Measurements from ENCODE around the gene RER1.

The RER1 gene

GRCh38 chr1:2407166-2407990 is 15.7 kb downstream of the RER1 start:
- DNase-seq (ENCODE audit: low read depth in 2 of 2), result no peak

- no peak for DNase-seq (ENCODE audit: low read depth in 2 of 2)
Measured at GRCh38 chr1:2407991-2408275, 16.3 kb downstream of the RER1 start.

GRCh38 chr1:2408456-2408855 is 16.8 kb downstream of the RER1 start:
- no peak for DNase-seq (ENCODE audit: low read depth in 2 of 2)

GRCh38 chr1:2408859-2409276 is 17.2 kb downstream of the RER1 start:
- no peak for DNase-seq (ENCODE audit: low read depth in 2 of 2)

- DNase-seq (ENCODE audit: low read depth in 2 of 2), result no peak
Measured at GRCh38 chr1:2409745-2410144, 18.1 kb downstream of the RER1 start.

- no peak for DNase-seq (ENCODE audit: low read depth in 2 of 2)
Measured at GRCh38 chr1:2411801-2412394, 20.3 kb downstream of the RER1 start.

GRCh38 chr1:2412395-2412772 is 20.7 kb downstream of the RER1 start, which contains the start of gene PEX10:
Gene PEX10 (minus strand): TSS chr1:2412564. CDS start chr1:2412502, 62 bp downstream.
- DNase-seq (ENCODE audit: low read depth in 2 of 2), result peak; percentile 98 to 99

- no peak for DNase-seq (ENCODE audit: low read depth in 2 of 2)
Measured at GRCh38 chr1:2412773-2413494, 21.3 kb downstream of the RER1 start.

GRCh38 chr1:2413495-2414296 is 22.1 kb downstream of the RER1 start:
- DNase-seq (ENCODE audit: low read depth in 2 of 2), result no peak

- DNase-seq (ENCODE audit: low read depth in 2 of 2), result peak; percentile 58 to 74
Measured at GRCh38 chr1:2414297-2414958, 22.8 kb downstream of the RER1 start.

GRCh38 chr1:2415337-2415736 is 23.7 kb downstream of the RER1 start:
- no peak for DNase-seq (ENCODE audit: low read depth in 2 of 2)

- DNase-seq (ENCODE audit: low read depth in 2 of 2), result peak in 1 of 2 experiments; percentile 43
Measured at GRCh38 chr1:2415801-2416208, 24.2 kb downstream of the RER1 start.

GRCh38 chr1:2416403-2416802 is 24.8 kb downstream of the RER1 start:
- no peak for DNase-seq (ENCODE audit: low read depth in 2 of 2)

GRCh38 chr1:2417083-2417832 is 25.6 kb downstream of the RER1 start:
- DNase-seq (ENCODE audit: low read depth in 2 of 2), result no peak

GRCh38 chr1:2417833-2418225 is 26.2 kb downstream of the RER1 start:
- no peak for DNase-seq (ENCODE audit: low read depth in 2 of 2)

GRCh38 chr1:2418791-2419320 is 27.2 kb downstream of the RER1 start:
- no peak for DNase-seq (ENCODE audit: low read depth in 2 of 2)

- DNase-seq (ENCODE audit: low read depth in 2 of 2), result no peak
Measured at GRCh38 chr1:2419416-2419815, 27.8 kb downstream of the RER1 start.

- no peak for DNase-seq (ENCODE audit: low read depth in 2 of 2)
Measured at GRCh38 chr1:2422523-2422922, 30.9 kb downstream of the RER1 start.

GRCh38 chr1:2425892-2426291 is 34.3 kb downstream of the RER1 start:
- no peak for DNase-seq (ENCODE audit: low read depth in 2 of 2)

GRCh38 chr1:2426540-2426939 is 34.9 kb downstream of the RER1 start:
- DNase-seq (ENCODE audit: low read depth in 2 of 2), result no peak

GRCh38 chr1:2427051-2427450 is 35.4 kb downstream of the RER1 start:
- no peak for DNase-seq (ENCODE audit: low read depth in 2 of 2)

All from stimulated activated CD4-positive, alpha-beta T cell treated with anti-CD3 and anti-CD28 coated beads, Interleukin-12 subunit alpha, Interleukin-12 subunit beta, amount 100 ng/mL, for 24 hours (primary cell).